HG02571 (cell line): ENCODE data around the gene CD3E.

Experiments
- ATAC-seq: cut with Tn5 transposase; IDR thresholded peaks from one replicate; pipeline ENCODE4 v1.9.1; 2021; ENCODE audit warnings: mild to moderate bottlenecking, moderate library complexity; ENCODE audit not compliant: unreplicated experiment

CD3E gene

GRCh38 chr11:118304568-118305248, at the start of gene CD3E:
Gene CD3E, plus strand, starts transcription at chr11:118304730. Its CDS starts 223 bp downstream, at chr11:118304953.
- no peak for ATAC-seq

- no peak for ATAC-seq
These were observed 46.1 kb upstream of the CD3E start for GRCh38 chr11:118258410-118258809.

- ATAC-seq = no peak
These were observed 45.4 kb upstream of the CD3E start for GRCh38 chr11:118259138-118259537.

GRCh38 chr11:118260353-118260752, 44.2 kb upstream of the CD3E start:
- no peak for ATAC-seq

- ATAC-seq = no peak
These were observed 41.4 kb upstream of the CD3E start for GRCh38 chr11:118263112-118263511.

- no peak for ATAC-seq
These were observed 40.6 kb upstream of the CD3E start, which contains the start of gene MPZL2 for GRCh38 chr11:118263695-118264568. Gene MPZL2, minus strand, starts transcription at chr11:118264297. Its CDS starts 144 bp downstream, at chr11:118264153.

GRCh38 chr11:118264569-118265465, 39.7 kb upstream of the CD3E start:
- ATAC-seq = no peak

- ATAC-seq = no peak
These were observed 38.6 kb upstream of the CD3E start for GRCh38 chr11:118265954-118266353.

GRCh38 chr11:118267486-118267885, 37.0 kb upstream of the CD3E start:
- ATAC-seq = no peak

GRCh38 chr11:118272001-118272400, 32.5 kb upstream of the CD3E start:
- no peak for ATAC-seq

- no peak for ATAC-seq
These were observed 30.3 kb upstream of the CD3E start for GRCh38 chr11:118274186-118274585.

GRCh38 chr11:118275176-118275575, 29.4 kb upstream of the CD3E start:
- ATAC-seq = no peak

- no peak for ATAC-seq
These were observed 28.1 kb upstream of the CD3E start for GRCh38 chr11:118276422-118276821.

- no peak for ATAC-seq
These were observed 27.2 kb upstream of the CD3E start for GRCh38 chr11:118277312-118277711.

- no peak for ATAC-seq
These were observed 23.2 kb upstream of the CD3E start for GRCh38 chr11:118281284-118281683.

- ATAC-seq = no peak
These were observed 21.9 kb upstream of the CD3E start for GRCh38 chr11:118282606-118283005.

GRCh38 chr11:118283037-118283636, 21.4 kb upstream of the CD3E start:
- ATAC-seq = no peak

GRCh38 chr11:118283756-118284350, 20.7 kb upstream of the CD3E start:
- ATAC-seq = no peak

- ATAC-seq = no peak
These were observed 18.0 kb upstream of the CD3E start for GRCh38 chr11:118286545-118286944.

- no peak for ATAC-seq
These were observed 17.5 kb upstream of the CD3E start for GRCh38 chr11:118287006-118287405.
